ENCODE measurements around the gene FBXO27. TPM values are rescaled to one million over a fixed set of nuclear protein-coding genes. Genes with fewer than 3 reads are reported as not detected.

FBXO27 gene
- polyA plus RNA-seq, 3 donors = not detected

DNA sequence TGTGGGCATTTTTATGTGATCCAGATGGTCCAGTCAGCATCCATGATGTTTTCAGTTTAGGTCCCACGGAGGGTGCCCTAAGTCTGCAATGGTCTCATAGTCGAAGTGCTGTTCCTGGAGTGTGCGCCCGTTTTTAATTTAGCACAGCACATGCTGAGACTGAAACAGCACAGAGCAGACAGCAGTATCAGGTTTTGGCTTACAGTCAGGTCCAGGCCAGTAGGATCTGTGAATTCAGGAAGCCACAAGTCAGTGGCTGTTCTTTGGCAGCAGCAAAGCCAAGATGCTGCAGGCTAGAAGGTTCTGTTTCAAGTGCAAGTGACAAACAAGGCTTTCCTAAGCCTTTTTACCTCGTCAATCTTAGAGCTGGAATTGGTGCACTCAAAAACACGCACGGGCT is 18.3 kb downstream of the FBXO27 start:
- no peak overlapping the region for H3K27ac Mint-ChIP-seq
- no peak overlapping the region for H3K4me2 ChIP-seq (replicated peaks; ENCODE audit: extremely low read depth, low read length, poor library complexity, severe bottlenecking)
- H3K4me1 Mint-ChIP-seq = no peaks in the 10 kb centered on the region

DNA sequence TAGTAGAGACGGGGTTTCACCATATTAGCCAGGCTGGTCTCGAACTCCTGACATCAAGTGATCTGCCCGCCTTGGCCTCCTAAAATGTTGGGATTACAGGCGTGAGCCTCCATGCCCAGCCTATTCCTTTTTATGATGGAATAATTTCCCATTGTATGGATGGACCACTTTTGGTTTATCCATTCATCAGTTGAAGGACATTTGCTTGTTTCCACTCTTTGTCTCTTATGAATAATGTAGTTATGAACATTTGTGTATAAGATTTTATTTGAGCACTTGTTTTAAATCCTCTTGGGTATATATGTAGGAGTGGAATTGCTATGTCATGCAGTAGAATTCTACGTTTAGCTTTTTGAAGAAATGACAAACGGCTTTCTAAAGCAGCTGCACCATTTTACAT is 23.3 kb downstream of the FBXO27 start:
- H3K27me3 Mint-ChIP-seq (ENCODE audit: low read depth in 3 of 3) = peaks cover 2 to 19% (median 12%) of the 10 kb centered on the region in 3 donors
- no peak overlapping the region for H3K4me3 Mint-ChIP-seq
- Histone ChIP-seq H3K4me3 (replicated peaks in 1 of 3; ENCODE audit: low read depth in 2 of 3, low read length in 3 of 3) (no peak overlapping the region), H3K79me2 (ENCODE audit: insufficient read depth, low read length) (no peaks in the 10 kb centered on the region), H3K27me3 (ENCODE audit: control insufficient read depth in 2 of 2, insufficient read depth in 2 of 2, low read length in 2 of 2) (no peaks in the 10 kb centered on the region), H3K36me3 (replicated peaks in 1 of 2; ENCODE audit: control insufficient read depth in 1 of 2, insufficient read depth in 2 of 2, low read length in 2 of 2) (no peaks in the 10 kb centered on the region), H3K9ac (ENCODE audit: insufficient read depth, low read length, poor library complexity, severe bottlenecking) (no peak overlapping the region), H3K4me2 (replicated peaks; ENCODE audit: extremely low read depth, low read length, poor library complexity, severe bottlenecking) (no peak overlapping the region), H2AFZ (ENCODE audit: insufficient read depth, low read depth, low read length, poor library complexity, severe bottlenecking) (no peak overlapping the region), H4K20me1 (ENCODE audit: insufficient read depth, low read length) (no peaks in the 10 kb centered on the region), H3K27ac (ENCODE audit: low read depth in 1 of 2, low read length in 2 of 2) (no peak overlapping the region), H3K9me3 (replicated peaks in 1 of 2; ENCODE audit: control insufficient read depth in 1 of 2, insufficient read depth in 1 of 2, low read length in 2 of 2) (no peaks in the 10 kb centered on the region), H3K4me1 (ENCODE audit: control insufficient read depth in 1 of 2, insufficient read depth in 2 of 2, low read length in 2 of 2) (no peaks in the 10 kb centered on the region)
- whole genome bisulfite sequencing (ENCODE audit: insufficient coverage) = 100% methylated on average over 1 of the region's 6 CpGs
- H3K4me1 Mint-ChIP-seq = no peaks in the 10 kb centered on the region
- TF ChIP-seq, protein P1, sequence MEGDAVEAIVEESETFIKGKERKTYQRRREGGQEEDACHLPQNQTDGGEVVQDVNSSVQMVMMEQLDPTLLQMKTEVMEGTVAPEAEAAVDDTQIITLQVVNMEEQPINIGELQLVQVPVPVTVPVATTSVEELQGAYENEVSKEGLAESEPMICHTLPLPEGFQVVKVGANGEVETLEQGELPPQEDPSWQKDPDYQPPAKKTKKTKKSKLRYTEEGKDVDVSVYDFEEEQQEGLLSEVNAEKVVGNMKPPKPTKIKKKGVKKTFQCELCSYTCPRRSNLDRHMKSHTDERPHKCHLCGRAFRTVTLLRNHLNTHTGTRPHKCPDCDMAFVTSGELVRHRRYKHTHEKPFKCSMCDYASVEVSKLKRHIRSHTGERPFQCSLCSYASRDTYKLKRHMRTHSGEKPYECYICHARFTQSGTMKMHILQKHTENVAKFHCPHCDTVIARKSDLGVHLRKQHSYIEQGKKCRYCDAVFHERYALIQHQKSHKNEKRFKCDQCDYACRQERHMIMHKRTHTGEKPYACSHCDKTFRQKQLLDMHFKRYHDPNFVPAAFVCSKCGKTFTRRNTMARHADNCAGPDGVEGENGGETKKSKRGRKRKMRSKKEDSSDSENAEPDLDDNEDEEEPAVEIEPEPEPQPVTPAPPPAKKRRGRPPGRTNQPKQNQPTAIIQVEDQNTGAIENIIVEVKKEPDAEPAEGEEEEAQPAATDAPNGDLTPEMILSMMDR (IDR thresholded peaks at IDR 0.05) = no peak
- no peak for DNase-seq
- no peak overlapping the region for H3K27ac Mint-ChIP-seq
- H3K36me3 Mint-ChIP-seq = no peaks in the 10 kb centered on the region
- intact Hi-C loops (cut with micrococcal nuclease) = loop anchor here in 1 of 2 donors (2.0 kb wide), 1 partner anchor 62 kb away; no protein-coding TSS in a partner anchor
- H3K9me3 Mint-ChIP-seq = peaks cover 0 to 3% (median 0%) of the 10 kb centered on the region in 7 donors

More for the DNA sequence above, 18.3 kb downstream of the FBXO27 start:
- H3K36me3 ChIP-seq (replicated peaks in 1 of 2; ENCODE audit: control insufficient read depth in 1 of 2, insufficient read depth in 2 of 2, low read length in 2 of 2) = no peaks in the 10 kb centered on the region
- H4K20me1 ChIP-seq (ENCODE audit: insufficient read depth, low read length) = no peaks in the 10 kb centered on the region
- no peaks in the 10 kb centered on the region for H3K4me1 ChIP-seq (ENCODE audit: control insufficient read depth in 1 of 2, insufficient read depth in 2 of 2, low read length in 2 of 2)
- H3K27me3 ChIP-seq (ENCODE audit: control insufficient read depth in 2 of 2, insufficient read depth in 2 of 2, low read length in 2 of 2) = no peaks in the 10 kb centered on the region
- no peak overlapping the region for H3K9ac ChIP-seq (ENCODE audit: insufficient read depth, low read length, poor library complexity, severe bottlenecking)
- no peak overlapping the region for H3K4me3 Mint-ChIP-seq
- H3K4me3 ChIP-seq (replicated peaks in 1 of 3; ENCODE audit: low read depth in 2 of 3, low read length in 3 of 3) = no peak overlapping the region
- intact Hi-C loops (cut with micrococcal nuclease) = no loop called here
- H2AFZ ChIP-seq (ENCODE audit: insufficient read depth, low read depth, low read length, poor library complexity, severe bottlenecking) = no peak overlapping the region
- DNase-seq = no peak
- H3K9me3 ChIP-seq (replicated peaks in 1 of 2; ENCODE audit: control insufficient read depth in 1 of 2, insufficient read depth in 1 of 2, low read length in 2 of 2) = no peaks in the 10 kb centered on the region
- peaks cover 0 to 5% (median 3%) of the 10 kb centered on the region in 7 donors for H3K9me3 Mint-ChIP-seq
- H3K27me3 Mint-ChIP-seq (ENCODE audit: low read depth in 3 of 3) = peaks cover 9 to 22% (median 15%) of the 10 kb centered on the region in 3 donors
- no peaks in the 10 kb centered on the region for H3K79me2 ChIP-seq (ENCODE audit: insufficient read depth, low read length)
- no peak overlapping the region for H3K27ac ChIP-seq (ENCODE audit: low read depth in 1 of 2, low read length in 2 of 2)
- H3K36me3 Mint-ChIP-seq = no peaks in the 10 kb centered on the region
- TF ChIP-seq, protein P1 (IDR thresholded peaks at IDR 0.05) = no peak
- 46% methylated on average over 5 of the region's 7 CpGs for WGBS (ENCODE audit: insufficient coverage)

Data from CD14-positive monocyte (primary cell).